Upper lobe of left lung (tissue), 4 donors: ENCODE data around the gene SPACA9.

Experiments
- POLR2A ChIP-seq, 4 donors: fragments of 450-650 bp; IDR thresholded peaks; one replicate each; pipeline ENCODE4 v1.5.1; 2016 to 2017; ENCODE audit warnings: antibody characterized with exemption in 4 of 4, mild to moderate bottlenecking in 2 of 4
- POLR2AphosphoS5 ChIP-seq, 2 donors: sonication (generic); formaldehyde crosslinking; IDR thresholded peaks; one replicate each; pipeline ENCODE4 v1.5.1; 2017; ENCODE audit warnings: antibody characterized with exemption in 2 of 2
- TF ChIP-seq, protein P1 (sequence below), 6 experiments: fragments of 450-650 bp in 4 of 6; fragments of 200-600 bp in 2 of 6; sonication (generic) in 2 of 6; IDR thresholded peaks; one replicate each; pipeline ENCODE4 v1.5.1; 2016 to 2019; ENCODE audit warnings: antibody characterized with exemption in 6 of 6

DNA sequence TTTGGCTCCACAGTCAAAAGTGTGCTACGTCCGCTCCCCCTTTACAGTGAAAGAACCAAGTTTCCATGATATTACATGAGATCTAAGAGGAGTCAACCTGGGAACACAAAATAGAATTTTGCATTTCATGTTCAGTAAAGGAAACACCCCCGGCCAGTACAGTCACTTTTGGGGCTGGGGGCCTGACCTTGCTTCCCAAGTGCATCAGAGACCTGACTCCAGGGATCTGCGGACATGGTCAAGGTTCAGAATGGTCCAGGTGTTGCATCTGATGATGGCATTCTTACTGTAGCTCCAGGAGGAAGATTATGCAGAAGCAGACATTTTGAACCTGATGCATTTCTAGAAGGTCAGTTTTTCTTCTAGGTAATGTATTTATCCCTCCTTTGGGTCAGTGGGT is 40.4 kb upstream of the SPACA9 start:
- TF ChIP-seq, protein P1, sequence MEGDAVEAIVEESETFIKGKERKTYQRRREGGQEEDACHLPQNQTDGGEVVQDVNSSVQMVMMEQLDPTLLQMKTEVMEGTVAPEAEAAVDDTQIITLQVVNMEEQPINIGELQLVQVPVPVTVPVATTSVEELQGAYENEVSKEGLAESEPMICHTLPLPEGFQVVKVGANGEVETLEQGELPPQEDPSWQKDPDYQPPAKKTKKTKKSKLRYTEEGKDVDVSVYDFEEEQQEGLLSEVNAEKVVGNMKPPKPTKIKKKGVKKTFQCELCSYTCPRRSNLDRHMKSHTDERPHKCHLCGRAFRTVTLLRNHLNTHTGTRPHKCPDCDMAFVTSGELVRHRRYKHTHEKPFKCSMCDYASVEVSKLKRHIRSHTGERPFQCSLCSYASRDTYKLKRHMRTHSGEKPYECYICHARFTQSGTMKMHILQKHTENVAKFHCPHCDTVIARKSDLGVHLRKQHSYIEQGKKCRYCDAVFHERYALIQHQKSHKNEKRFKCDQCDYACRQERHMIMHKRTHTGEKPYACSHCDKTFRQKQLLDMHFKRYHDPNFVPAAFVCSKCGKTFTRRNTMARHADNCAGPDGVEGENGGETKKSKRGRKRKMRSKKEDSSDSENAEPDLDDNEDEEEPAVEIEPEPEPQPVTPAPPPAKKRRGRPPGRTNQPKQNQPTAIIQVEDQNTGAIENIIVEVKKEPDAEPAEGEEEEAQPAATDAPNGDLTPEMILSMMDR (IDR thresholded peaks at IDR 0.05), result no peak
- TF ChIP-seq POLR2AphosphoS5 (IDR thresholded peaks at IDR 0.05), result no peak
- TF ChIP-seq POLR2A (IDR thresholded peaks at IDR 0.05), result no peak
